NT2/D1 (cell line): Measurements from ENCODE around the gene PTPN20.

ENCODE experiments used
- SUZ12 ChIP-seq: IDR thresholded peaks from 2 replicates; pipeline ENCODE4 v1.6.1; 2011; ENCODE audit not compliant: insufficient read length, insufficient read depth; ENCODE audit errors: extremely low read depth
- ZNF274 ChIP-seq: IDR thresholded peaks from 2 replicates; pipeline ENCODE4 v1.6.1; 2011; ENCODE audit warnings: mild to moderate bottlenecking, low read depth, low read length

DNA sequence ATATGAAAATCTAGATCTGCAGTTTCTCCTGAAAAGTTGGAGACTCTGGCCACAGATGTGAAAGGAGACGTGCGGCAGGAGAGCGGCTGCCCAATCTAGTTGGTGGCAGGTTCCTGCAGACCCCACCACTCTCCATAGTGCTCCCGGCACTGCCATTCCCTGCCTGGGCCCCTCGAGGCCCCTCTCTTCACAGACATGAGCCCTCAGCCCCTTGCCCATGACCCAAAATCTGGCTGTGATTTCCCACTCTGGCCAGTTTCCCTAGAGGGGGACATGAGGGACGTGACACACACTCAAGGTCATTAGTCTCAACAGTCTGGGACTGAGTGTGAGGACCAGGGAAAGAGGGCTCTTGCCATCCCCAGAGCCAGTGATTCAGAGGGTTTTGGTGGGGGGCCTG lies 138.7 kb downstream of the PTPN20 start:
- no peak for TF ChIP-seq SUZ12
- no peak for TF ChIP-seq ZNF274
